ENCODE results near the gene GPX8. TPM values are rescaled to one million over a fixed set of nuclear protein-coding genes. Genes with fewer than 3 reads are reported as not detected.

The GPX8 gene
- total RNA-seq, 1 experiment from 2014 or later: 24.8 TPM

GRCh38 chr5:55173687-55174230 lies 13.8 kb downstream of the GPX8 start:
- POLR2A ChIA-PET: interaction anchor here (0.5 to 0.9 kb wide), 2 partner anchors 13 to 50 kb away, joined by 5 to 6 read pairs; no protein-coding TSS in a partner anchor
- TF ChIP-seq TCF7L2 (IDR thresholded peaks at IDR 0.05; ENCODE audit: low read depth, low read length): no peak
- TF ChIP-seq CTCF (IDR thresholded peaks at IDR 0.05): no peak
- TF ChIP-seq REST (IDR thresholded peaks at IDR 0.05; ENCODE audit: insufficient read depth in 1 of 2, low read depth in 2 of 2, low read length in 1 of 2): no peak
- TF ChIP-seq SIN3A (IDR thresholded peaks at IDR 0.05; ENCODE audit: borderline replicate concordance, insufficient read depth, low read depth, low read length): no peak
- no peak for TF ChIP-seq POLR2AphosphoS5 (IDR thresholded peaks at IDR 0.05; ENCODE audit: low read depth, low read length)
- Histone ChIP-seq H3K27ac (ENCODE audit: low read length) (peak overlapping the region; percentile 58), H3K36me3 (ENCODE audit: control insufficient read depth, insufficient read depth, low read length) (no peaks in the 10 kb centered on the region), H3K9me3 (ENCODE audit: control insufficient read depth, insufficient read depth, low read depth, low read length) (no peaks in the 10 kb centered on the region), H3K4me3 (ENCODE audit: low read depth in 2 of 2, low read length in 2 of 2) (peak overlapping the region; percentile 48 to 83), H3K4me1 (ENCODE audit: control insufficient read depth, insufficient read depth, low read length) (peaks cover 25% of the 10 kb centered on the region), H3K27me3 (ENCODE audit: control insufficient read depth, insufficient read depth, low read length) (no peaks in the 10 kb centered on the region)
- CTCF ChIA-PET: interaction anchor here (0.6 kb wide), 1 partner anchor 37 kb away, joined by 3 read pairs; no protein-coding TSS in a partner anchor
- in situ Hi-C loops (cut with HindIII; ENCODE audit: low pct_unique_long_range_greater_than_20kb, low sequenced_read_pairs): no loop called here
- no TSS peak for BruUV-seq (replicated peaks)
- intact Hi-C loops (cut with micrococcal nuclease; ENCODE audit: unreplicated experiment): loop anchor here (2.0 kb wide), 1 partner anchor 53 kb away; the partner anchor contains the start of gene MCIDAS
- ATAC-seq: peak; percentile 45
- no peak for DNase-seq (ENCODE audit: low read depth, low spot score)

GRCh38 chr5:55175781-55176175 lies 15.8 kb downstream of the GPX8 start:
- DNase-seq (ENCODE audit: low read depth, low spot score) (no peak), ATAC-seq (no peak)
- no peak for TF ChIP-seq REST (IDR thresholded peaks at IDR 0.05; ENCODE audit: insufficient read depth in 1 of 2, low read depth in 2 of 2, low read length in 1 of 2)
- no peak for TF ChIP-seq TCF7L2 (IDR thresholded peaks at IDR 0.05; ENCODE audit: low read depth, low read length)
- TF ChIP-seq CTCF (IDR thresholded peaks at IDR 0.05): no peak
- no peak for TF ChIP-seq POLR2AphosphoS5 (IDR thresholded peaks at IDR 0.05; ENCODE audit: low read depth, low read length)
- TF ChIP-seq SIN3A (IDR thresholded peaks at IDR 0.05; ENCODE audit: borderline replicate concordance, insufficient read depth, low read depth, low read length): no peak
- CTCF ChIA-PET: no interaction called here
- POLR2A ChIA-PET: no interaction called here
- peak overlapping the region; percentile 76 for H3K27ac ChIP-seq (ENCODE audit: low read length)
- H3K27me3 ChIP-seq (ENCODE audit: control insufficient read depth, insufficient read depth, low read length): no peaks in the 10 kb centered on the region
- H3K9me3 ChIP-seq (ENCODE audit: control insufficient read depth, insufficient read depth, low read depth, low read length): no peaks in the 10 kb centered on the region
- H3K4me1 ChIP-seq (ENCODE audit: control insufficient read depth, insufficient read depth, low read length): peaks cover 25% of the 10 kb centered on the region
- intact Hi-C loops (cut with micrococcal nuclease; ENCODE audit: unreplicated experiment): no loop called here
- in situ Hi-C loops (cut with HindIII; ENCODE audit: low pct_unique_long_range_greater_than_20kb, low sequenced_read_pairs): no loop called here
- peak overlapping the region; percentile 44 to 59 for H3K4me3 ChIP-seq (ENCODE audit: low read depth in 2 of 2, low read length in 2 of 2)
- no peaks in the 10 kb centered on the region for H3K36me3 ChIP-seq (ENCODE audit: control insufficient read depth, insufficient read depth, low read length)
- no TSS peak for BruUV-seq (replicated peaks)
